HepG2 (cell line): ENCODE data around the gene BCAS3. TPM values are rescaled to one million over a fixed set of nuclear protein-coding genes. Genes with fewer than 3 reads are reported as not detected.
"Not testable (repeated sequence)": the region's sequence is repeated elsewhere in the genome, so short reads cannot be mapped to it uniquely, and the experiment has no call there.

Experiments used
- ATAC-seq: fragments of 200-7000 bp; cut with Tn5 transposase; 3 replicates; pipeline ENCODE4 v1.9.1; 2020; ENCODE audit warnings: mild to moderate bottlenecking, moderate library complexity
- BruUV-seq: library from RNA; stranded (reverse); fragments of 400-500 nt; replicated peaks from 2 replicates; lab custom pipeline; 2021; lab: Mats Ljungman, UMichigan
- CTCF ChIA-PET: fragments of 300-600 bp; formaldehyde crosslinking; extraction: SDS; loops from one replicate; lab custom pipeline; 2021; ENCODE audit warnings: low total read pairs, inconsistent platforms, low intra/inter-chr PET ratio; lab: Yijun Ruan, JAX
- POLR2A ChIA-PET: fragments of 350-600 bp; sonication (Branson Sonifier 250); formaldehyde crosslinking; loops from one replicate; lab custom pipeline; 2020; ENCODE audit warnings: antibody characterized with exemption, inconsistent platforms; lab: Yijun Ruan, JAX
- DNase-seq: peaks from one replicate; pipeline ENCODE4 v3.0.0-alpha.2; 2015; ENCODE audit warnings: low spot score
- FAIRE-seq: peaks from 3 replicates; lab custom pipeline; 2011; peaks lifted over from hg19 to GRCh38; lab: Jason Lieb, UNC
- H2AFZ ChIP-seq: one replicate; pipeline ENCODE4 v1.6.1; 2011; ENCODE audit warnings: low read length, inconsistent platforms
- H3K27ac ChIP-seq: fragments of 300-600 bp; 3 replicates; pipeline ENCODE4 v1.8.0; 2011; ENCODE audit warnings: mixed run types, mild to moderate bottlenecking, mixed read lengths, low read length, inconsistent platforms; ENCODE audit not compliant: insufficient read depth; ENCODE audit errors: extremely low read length
- H3K27me3 ChIP-seq, 2 experiments: fragments of 200-600 bp in 1 of 2; 2 replicates in 1 of 2; 3 replicates in 1 of 2; pipeline versions ENCODE4 v1.6.0 to v1.8.0; 2011; ENCODE audit warnings: low read length in 2 of 2, mild to moderate bottlenecking in 2 of 2, moderate library complexity in 2 of 2, inconsistent platforms in 1 of 2; ENCODE audit not compliant: insufficient read depth in 2 of 2, control insufficient read depth in 1 of 2
- H3K36me3 ChIP-seq, 2 experiments: fragments of 200-600 bp in 1 of 2; replicated peaks in 1 of 2; 2 replicates in 1 of 2; 3 replicates in 1 of 2; pipeline versions ENCODE4 v1.5.1 to v1.8.0; 2011; ENCODE audit warnings: low read length in 2 of 2, inconsistent platforms in 1 of 2; ENCODE audit not compliant: insufficient read depth in 2 of 2, control insufficient read depth in 1 of 2
- H3K4me1 ChIP-seq: 2 replicates; pipeline ENCODE4 v1.5.1; 2012; ENCODE audit warnings: low read length, inconsistent platforms; ENCODE audit not compliant: insufficient read depth
- H3K4me2 ChIP-seq: 2 replicates; pipeline ENCODE4 v1.6.0; 2011; ENCODE audit warnings: low read depth, low read length, inconsistent platforms
- H3K4me3 ChIP-seq, 3 experiments: fragments of 200-600 bp in 1 of 3; sonication (generic), shearing (Covaris generic) in 1 of 3; replicated peaks in 1 of 3; 2 replicates each; pipeline ENCODE4 v1.5.1; 2011 to 2016; ENCODE audit warnings: low read length in 3 of 3, inconsistent platforms in 2 of 3, low read depth in 2 of 3, mild to moderate bottlenecking in 2 of 3, control low read depth in 1 of 3, mixed read lengths in 1 of 3; ENCODE audit not compliant: insufficient read depth in 1 of 3
- H3K79me2 ChIP-seq: one replicate; pipeline ENCODE4 v1.6.1; 2011; ENCODE audit warnings: low read length, inconsistent platforms; ENCODE audit not compliant: insufficient read depth
- H3K9ac ChIP-seq: 2 replicates; pipeline ENCODE4 v1.6.0; 2011; ENCODE audit warnings: mild to moderate bottlenecking, low read depth, low read length, inconsistent platforms; ENCODE audit not compliant: insufficient read depth
- H3K9me3 ChIP-seq: 2 replicates; pipeline ENCODE4 v1.5.1; 2012; ENCODE audit warnings: mild to moderate bottlenecking, low read length
- H4K20me1 ChIP-seq: 2 replicates; pipeline ENCODE4 v1.6.0; 2011; ENCODE audit warnings: inconsistent platforms, mild to moderate bottlenecking, low read length, moderate library complexity; ENCODE audit not compliant: insufficient read depth
- WGBS: methylation state at CpG from one replicate; pipeline ENCODE4 v1.1.6; 2017; ENCODE audit warnings: low lambda C conversion rate; 5-methylcytosine and 5-hydroxymethylcytosine counted together
- in situ Hi-C: cut with HindIII; loops from 2 replicates; pipeline ENCODE4 v1.10.0; 2017; ENCODE audit warnings: low pct_unique_long_range_greater_than_20kb; ENCODE audit not compliant: extremely low pct_ligation_motif_present
- intact Hi-C: fragments of 100-400 bp; cut with micrococcal nuclease; formaldehyde crosslinking; loops from one replicate; pipeline ENCODE4 v1.10.0; 2022; ENCODE audit not compliant: unreplicated experiment
- polyA plus RNA-seq, 8 experiments: library from polyadenylated mRNA; depleted of rRNA in 3 of 8; stranded (reverse) in 7 of 8; unstranded in 1 of 8; fragments of >200 nt; fragmentation: Illumina TruSeq in 4 of 8; extraction: Trizol in 4 of 8; gene quantifications; 2 replicates each; pipeline versions ENCODE4 v1.2.1 to v1.2.3, GENCODE V29; 2011 to 2016; ENCODE audit warnings: low read depth in 4 of 8, missing spikeins in 1 of 8, mixed read lengths in 1 of 8; ENCODE audit not compliant: insufficient read depth in 1 of 8
- total RNA-seq, 5 experiments: library from RNA; depleted of rRNA; stranded (reverse); fragments of >200 nt; fragmentation: Illumina TruSeq; extraction: Trizol; gene quantifications; 2 replicates each; pipeline ENCODE4 v1.2.3, GENCODE V29; 2016; ENCODE audit warnings: low read depth in 1 of 5
- TF ChIP-seq, protein P1 (sequence below): sonication (generic); formaldehyde crosslinking; IDR thresholded peaks from 2 replicates; pipeline ENCODE4 v1.4.0; 2020; ENCODE audit warnings: missing genetic modification reagents

BCAS3 gene
- total and polyA plus RNA-seq, 2 of the 13 experiments (the other 11 are each of a cell fraction or from before 2014, with no cell fraction given): 10.7 to 11.2 TPM

DNA sequence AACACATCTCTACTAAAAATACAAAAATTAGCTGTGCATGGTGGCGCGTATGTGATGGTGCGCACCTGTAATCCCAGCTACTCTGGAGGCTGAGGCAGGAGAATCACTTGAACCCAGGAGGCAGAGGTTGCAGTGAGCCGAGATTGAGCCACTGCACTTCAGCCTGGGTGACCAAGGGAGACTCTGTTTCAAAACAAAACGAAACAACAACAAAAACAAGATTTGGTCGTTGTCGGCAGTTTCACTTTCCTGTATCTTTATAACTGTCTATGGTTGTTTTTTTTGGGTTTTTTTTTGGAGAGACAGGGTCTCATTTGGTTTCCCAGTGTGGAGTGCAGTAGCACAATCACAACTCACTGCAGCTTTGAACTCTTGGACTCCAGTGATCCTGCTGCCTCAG, 8.9 kb upstream of the BCAS3 start:
- H3K27ac ChIP-seq, H3K4me3 ChIP-seq, BruUV-seq, ATAC-seq, POLR2A ChIA-PET, H3K27me3 ChIP-seq, H3K9ac ChIP-seq, H4K20me1 ChIP-seq, intact Hi-C loops, H3K9me3 ChIP-seq, DNase-seq, H3K79me2 ChIP-seq, H2AFZ ChIP-seq, FAIRE-seq, in situ Hi-C loops, CTCF ChIA-PET, H3K4me1 ChIP-seq, H3K4me2 ChIP-seq: not testable (repeated sequence)
- WGBS: 84% methylated on average over 7 of the region's 7 CpGs
- peaks cover 2 to 22% of the 10 kb centered on the region in 2 experiments; a peak in 4 of 5 replicates for H3K36me3 ChIP-seq

DNA sequence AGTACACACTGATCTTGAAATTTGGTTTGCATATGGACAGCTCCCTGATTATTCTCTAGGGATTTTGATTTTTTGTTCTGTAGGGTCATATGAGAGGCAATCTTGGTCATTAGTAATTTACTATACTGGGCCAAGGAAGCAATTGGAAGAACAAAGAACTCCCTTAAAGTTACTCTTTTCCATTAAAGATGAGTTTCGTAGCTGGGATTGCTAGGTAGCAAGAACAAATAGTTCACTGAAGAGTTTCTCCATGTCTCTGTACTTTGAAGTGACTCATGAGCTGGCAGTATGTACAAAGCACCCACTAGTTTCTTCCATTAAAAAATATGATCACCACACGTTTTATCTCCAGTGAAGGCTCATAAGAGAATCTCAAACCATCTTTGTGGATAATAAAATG, 6.2 kb upstream of the BCAS3 start:
- intact Hi-C loops: no loop called here
- ATAC-seq: no peak
- DNase-seq: peak; percentile 21
- H4K20me1 ChIP-seq: no peaks in the 10 kb centered on the region
- no peak overlapping the region for H3K4me3 ChIP-seq
- H3K79me2 ChIP-seq: no peaks in the 10 kb centered on the region
- H3K27me3 ChIP-seq: no peaks in the 10 kb centered on the region
- H2AFZ ChIP-seq: no peak overlapping the region
- no TSS peak for BruUV-seq
- no peak for FAIRE-seq
- peak overlapping the region; percentile 9; the same call in 1 of the 2 replicates for H3K4me2 ChIP-seq
- no peaks in the 10 kb centered on the region; a peak in 1 of 5 replicates for H3K36me3 ChIP-seq
- WGBS: 2% methylated on average over 2 of the region's 2 CpGs
- peaks cover 8% of the 10 kb centered on the region; the same call in 1 of the 2 replicates for H3K4me1 ChIP-seq
- TF ChIP-seq, protein P1, sequence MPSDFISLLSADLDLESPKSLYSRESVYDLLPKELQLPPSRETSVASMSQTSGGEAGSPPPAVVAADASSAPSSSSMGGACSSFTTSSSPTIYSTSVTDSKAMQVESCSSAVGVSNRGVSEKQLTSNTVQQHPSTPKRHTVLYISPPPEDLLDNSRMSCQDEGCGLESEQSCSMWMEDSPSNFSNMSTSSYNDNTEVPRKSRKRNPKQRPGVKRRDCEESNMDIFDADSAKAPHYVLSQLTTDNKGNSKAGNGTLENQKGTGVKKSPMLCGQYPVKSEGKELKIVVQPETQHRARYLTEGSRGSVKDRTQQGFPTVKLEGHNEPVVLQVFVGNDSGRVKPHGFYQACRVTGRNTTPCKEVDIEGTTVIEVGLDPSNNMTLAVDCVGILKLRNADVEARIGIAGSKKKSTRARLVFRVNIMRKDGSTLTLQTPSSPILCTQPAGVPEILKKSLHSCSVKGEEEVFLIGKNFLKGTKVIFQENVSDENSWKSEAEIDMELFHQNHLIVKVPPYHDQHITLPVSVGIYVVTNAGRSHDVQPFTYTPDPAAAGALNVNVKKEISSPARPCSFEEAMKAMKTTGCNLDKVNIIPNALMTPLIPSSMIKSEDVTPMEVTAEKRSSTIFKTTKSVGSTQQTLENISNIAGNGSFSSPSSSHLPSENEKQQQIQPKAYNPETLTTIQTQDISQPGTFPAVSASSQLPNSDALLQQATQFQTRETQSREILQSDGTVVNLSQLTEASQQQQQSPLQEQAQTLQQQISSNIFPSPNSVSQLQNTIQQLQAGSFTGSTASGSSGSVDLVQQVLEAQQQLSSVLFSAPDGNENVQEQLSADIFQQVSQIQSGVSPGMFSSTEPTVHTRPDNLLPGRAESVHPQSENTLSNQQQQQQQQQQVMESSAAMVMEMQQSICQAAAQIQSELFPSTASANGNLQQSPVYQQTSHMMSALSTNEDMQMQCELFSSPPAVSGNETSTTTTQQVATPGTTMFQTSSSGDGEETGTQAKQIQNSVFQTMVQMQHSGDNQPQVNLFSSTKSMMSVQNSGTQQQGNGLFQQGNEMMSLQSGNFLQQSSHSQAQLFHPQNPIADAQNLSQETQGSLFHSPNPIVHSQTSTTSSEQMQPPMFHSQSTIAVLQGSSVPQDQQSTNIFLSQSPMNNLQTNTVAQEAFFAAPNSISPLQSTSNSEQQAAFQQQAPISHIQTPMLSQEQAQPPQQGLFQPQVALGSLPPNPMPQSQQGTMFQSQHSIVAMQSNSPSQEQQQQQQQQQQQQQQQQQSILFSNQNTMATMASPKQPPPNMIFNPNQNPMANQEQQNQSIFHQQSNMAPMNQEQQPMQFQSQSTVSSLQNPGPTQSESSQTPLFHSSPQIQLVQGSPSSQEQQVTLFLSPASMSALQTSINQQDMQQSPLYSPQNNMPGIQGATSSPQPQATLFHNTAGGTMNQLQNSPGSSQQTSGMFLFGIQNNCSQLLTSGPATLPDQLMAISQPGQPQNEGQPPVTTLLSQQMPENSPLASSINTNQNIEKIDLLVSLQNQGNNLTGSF (CRISPR knock-in tag): no peak
- in situ Hi-C loops: no loop called here
- no peak overlapping the region for H3K27ac ChIP-seq
- POLR2A ChIA-PET: no interaction called here
- CTCF ChIA-PET: no interaction called here
- H3K9ac ChIP-seq: no peak overlapping the region
- H3K9me3 ChIP-seq: no peaks in the 10 kb centered on the region
